GM10266 (cell line): ENCODE measurements around the gene PHACTR4.
"Not testable (repeated sequence)": the region's sequence is repeated elsewhere in the genome, so short reads cannot be mapped to it uniquely, and the experiment has no call there.

ENCODE experiments used
- DNase-seq: peaks from one replicate; pipeline ENCODE4 v3.0.0; 2012; ENCODE audit errors: extremely low spot score
- TF ChIP-seq, protein P1 (sequence below): IDR thresholded peaks from 2 replicates; pipeline ENCODE4 v1.5.1; 2012; ENCODE audit warnings: mild to moderate bottlenecking, low read depth; ENCODE audit not compliant: control insufficient read depth, insufficient read depth; ENCODE audit errors: missing control alignments

The PHACTR4 gene

DNA sequence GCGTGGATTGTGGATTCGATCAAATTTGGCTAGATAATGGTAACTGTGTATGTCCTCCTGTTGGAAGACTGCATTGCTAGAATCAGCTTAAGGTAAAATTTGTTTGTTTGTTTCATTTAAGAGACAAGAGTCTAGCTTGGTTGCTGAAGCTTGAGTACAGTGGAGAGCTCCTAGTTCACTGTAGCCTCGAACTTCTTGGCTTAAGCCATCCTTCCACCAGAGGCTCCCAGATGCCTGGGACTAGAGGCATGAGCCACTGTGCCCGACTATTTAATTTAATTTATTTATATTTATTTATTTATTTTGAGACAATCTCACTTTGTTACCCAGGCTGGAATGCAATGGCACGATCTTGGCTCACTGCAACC is 1.5 kb downstream of the PHACTR4 start:
- TF ChIP-seq, protein P1, sequence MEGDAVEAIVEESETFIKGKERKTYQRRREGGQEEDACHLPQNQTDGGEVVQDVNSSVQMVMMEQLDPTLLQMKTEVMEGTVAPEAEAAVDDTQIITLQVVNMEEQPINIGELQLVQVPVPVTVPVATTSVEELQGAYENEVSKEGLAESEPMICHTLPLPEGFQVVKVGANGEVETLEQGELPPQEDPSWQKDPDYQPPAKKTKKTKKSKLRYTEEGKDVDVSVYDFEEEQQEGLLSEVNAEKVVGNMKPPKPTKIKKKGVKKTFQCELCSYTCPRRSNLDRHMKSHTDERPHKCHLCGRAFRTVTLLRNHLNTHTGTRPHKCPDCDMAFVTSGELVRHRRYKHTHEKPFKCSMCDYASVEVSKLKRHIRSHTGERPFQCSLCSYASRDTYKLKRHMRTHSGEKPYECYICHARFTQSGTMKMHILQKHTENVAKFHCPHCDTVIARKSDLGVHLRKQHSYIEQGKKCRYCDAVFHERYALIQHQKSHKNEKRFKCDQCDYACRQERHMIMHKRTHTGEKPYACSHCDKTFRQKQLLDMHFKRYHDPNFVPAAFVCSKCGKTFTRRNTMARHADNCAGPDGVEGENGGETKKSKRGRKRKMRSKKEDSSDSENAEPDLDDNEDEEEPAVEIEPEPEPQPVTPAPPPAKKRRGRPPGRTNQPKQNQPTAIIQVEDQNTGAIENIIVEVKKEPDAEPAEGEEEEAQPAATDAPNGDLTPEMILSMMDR: no peak
- no peak for DNase-seq

DNA sequence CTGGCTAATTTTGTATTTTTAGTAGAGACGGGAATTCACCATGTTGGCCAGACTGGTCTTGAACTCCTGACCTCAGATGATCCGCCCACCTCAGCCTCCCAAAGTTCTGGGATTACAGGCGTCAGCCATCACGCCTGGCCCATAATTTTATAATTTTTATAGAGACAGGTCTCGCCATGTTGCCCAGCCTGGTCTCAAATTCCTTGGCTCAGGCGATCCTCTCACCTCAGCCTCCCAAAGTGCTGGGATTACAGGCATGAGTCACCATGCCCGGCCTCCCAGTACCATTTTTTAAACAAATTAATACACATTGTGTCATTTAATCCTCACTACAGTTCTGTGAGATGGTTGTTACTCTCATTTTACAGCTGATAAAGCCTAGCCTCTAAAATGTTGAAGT is 3.9 kb downstream of the PHACTR4 start:
- DNase-seq: not testable (repeated sequence)

DNA sequence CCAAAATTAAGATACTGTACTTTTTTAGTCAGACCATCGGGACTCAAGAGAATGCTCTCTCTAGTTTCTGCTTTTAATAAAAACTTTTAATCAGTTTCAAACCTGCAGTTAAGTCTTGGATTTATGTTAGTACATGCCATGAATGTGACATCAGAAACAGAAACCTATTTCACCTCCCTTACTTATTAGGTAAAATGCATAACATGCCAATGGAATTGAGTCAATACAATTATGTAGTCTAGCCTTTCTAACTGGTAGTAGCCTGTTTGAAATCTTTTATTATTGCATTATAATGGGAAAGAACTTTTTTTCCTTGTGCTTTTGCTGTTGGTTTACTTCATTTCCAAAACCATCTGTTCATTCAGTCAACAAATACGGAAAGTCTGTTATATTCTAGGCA is 4.8 kb downstream of the PHACTR4 start:
- TF ChIP-seq, protein P1: no peak
- DNase-seq: no peak

DNA sequence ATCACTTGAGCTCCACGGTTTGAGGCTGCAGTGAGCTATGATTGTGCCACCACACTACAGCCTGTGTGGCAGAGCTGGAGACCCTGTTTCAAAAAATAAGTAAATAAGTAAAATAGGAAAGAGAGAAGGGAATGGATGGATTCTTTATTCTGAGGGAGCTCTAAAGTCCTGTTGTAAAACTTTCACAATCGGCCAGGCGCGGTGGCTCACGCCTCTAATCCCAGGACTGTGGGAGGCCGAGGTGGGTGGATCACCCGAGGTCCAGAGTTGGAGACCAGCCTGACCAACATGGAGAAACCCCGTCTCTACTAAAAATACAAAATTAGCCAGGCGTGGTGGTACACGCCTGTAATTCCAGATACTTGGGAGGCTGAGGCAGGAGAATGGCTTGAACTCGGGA is 6.1 kb downstream of the PHACTR4 start:
- DNase-seq: not testable (repeated sequence)

DNA sequence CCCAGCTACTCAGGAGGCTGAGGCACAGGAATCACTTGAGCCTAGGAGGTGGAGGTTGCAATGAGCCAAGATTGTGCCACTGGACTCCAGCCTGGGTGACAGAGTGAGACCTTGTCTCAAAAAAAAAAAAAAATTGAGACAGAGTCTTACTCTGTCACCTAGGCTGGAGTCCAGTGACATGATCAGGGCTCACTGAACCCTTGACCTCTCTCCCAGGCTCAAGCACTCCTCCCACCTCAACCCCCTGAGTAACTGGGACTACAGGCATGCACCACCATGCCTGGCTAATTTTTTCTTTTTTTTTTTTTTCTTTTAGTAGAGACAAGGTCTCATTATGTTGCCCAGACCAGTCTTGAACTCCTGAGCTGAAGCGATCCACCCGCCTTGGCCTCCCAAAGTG is 6.7 kb downstream of the PHACTR4 start:
- not testable (repeated sequence) for DNase-seq

DNA sequence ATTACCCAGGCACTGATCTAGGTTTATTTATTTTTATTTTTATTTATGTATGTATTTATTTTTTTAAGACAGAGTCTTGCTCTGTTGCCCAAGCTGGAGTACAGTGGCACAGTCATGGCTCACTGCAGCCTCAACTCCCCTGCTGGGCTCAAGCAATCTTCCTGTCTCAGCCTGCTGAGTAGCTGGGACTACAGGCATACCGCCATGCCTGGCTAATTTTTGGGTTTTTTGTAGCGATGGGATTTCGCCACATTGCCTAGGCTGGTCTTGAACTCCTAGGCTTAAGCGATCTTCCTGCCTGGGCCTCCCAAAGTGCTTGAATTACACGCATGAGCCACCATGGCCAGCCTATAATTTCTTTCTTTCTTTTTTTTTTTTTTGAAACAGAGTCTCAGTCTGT is 9.4 kb downstream of the PHACTR4 start:
- DNase-seq: no peak
- TF ChIP-seq, protein P1: no peak

DNA sequence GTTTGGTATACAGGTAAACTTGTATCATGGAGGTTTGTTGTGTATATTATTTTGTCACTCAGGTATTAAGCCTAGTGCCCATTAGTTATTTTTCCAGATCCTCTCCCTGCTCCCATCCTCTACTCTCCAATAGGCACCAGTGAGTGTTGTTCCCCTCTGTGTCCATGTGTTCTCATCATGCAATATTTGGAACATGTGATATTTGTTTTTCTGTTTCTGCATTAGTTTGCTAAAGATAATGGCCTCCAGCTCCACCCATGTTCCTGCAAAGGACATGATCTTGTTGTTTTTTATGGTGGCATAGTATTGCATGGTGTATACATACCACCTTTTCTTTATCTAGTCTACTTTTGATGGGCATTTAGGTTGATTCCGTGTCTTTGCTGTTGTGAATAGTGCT is 10.9 kb downstream of the PHACTR4 start:
- no peak for DNase-seq
- TF ChIP-seq, protein P1: no peak

DNA sequence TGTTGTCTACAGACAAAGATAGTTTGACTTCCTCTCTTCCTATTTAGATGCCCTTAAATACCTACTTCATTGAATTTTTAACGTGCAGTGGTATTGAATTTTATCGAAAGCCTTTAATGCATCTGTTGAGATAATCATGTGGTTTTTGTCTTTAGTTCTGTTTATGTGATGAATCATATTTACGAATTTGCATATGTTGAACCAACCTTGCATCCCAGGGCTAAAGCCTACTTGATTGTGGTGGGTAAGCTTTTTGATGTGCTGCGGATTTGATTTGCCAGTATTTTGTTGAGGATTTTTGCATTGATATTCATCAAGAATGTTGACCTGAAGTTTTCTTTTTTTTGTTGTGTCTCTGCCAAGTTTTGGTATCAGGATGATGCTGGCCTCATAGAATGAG is 14.2 kb downstream of the PHACTR4 start:
- DNase-seq: not testable (repeated sequence)

DNA sequence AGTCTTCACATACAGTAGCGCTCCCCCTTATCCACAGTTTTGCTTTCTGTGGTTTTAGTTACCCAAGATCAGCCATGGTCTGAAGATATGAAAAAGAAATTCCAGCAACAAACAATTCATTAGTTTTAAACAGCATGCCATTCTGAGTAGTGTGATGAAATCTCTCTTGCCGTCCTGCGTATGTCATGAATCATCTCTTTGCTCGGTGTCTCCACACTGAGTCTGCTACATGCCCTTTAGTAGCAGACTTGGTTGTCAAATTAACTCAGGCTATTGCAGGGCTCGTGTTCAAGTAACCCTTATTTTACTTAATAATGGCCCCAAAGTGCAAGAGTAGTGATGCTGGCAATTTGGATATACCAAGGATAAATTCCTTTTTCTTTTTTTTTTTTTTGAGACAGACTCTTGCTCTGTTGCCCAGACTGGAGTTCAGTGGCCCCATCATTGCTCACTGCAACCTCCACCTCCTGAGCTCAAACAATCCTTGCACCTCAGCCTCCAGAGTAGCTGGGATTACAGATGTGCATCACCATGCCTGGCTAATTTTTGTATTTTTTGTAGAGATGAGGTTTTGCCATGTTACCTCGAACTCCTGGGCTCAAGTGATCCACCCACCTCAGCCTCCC is 22.6 kb downstream of the PHACTR4 start:
- no peak for DNase-seq

DNA sequence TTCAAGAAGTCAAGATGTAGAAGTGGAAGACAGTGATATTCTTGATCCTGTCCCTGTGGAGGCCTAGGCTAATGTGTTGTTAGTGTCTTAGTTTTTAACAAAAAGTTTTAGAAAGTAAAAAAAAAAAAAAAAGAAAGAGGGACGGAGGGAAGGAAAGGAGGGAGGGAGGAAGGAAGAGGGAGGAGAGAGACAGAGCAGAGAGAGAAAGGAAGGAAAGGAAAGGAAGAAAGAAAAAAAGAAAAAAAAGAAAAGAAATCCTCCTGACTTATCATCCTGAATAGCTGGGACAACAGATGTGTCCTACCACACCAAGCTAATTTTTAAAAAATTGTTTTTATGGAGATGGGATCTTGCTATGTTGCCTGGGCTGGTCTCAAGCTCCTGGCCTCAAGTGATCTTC is 24.6 kb downstream of the PHACTR4 start:
- TF ChIP-seq, protein P1: no peak
- DNase-seq: no peak

More for the DNA sequence above, 22.6 kb downstream of the PHACTR4 start:
- TF ChIP-seq, protein P1: no peak
